Astrocyte (in vitro differentiated cells and primary cell): ENCODE measurements around the gene C19orf25. TPM values are rescaled to one million over a fixed set of nuclear protein-coding genes. Genes with fewer than 3 reads are reported as not detected.
A peak's percentile ranks its signal among the peaks of the same experiment; 100 is the strongest.

Source experiments
- DNase-seq: peaks from one replicate; pipeline ENCODE4 v3.0.0-alpha.2; 2010; ENCODE audit warnings: low read depth
- FAIRE-seq: peaks from 2 replicates; lab custom pipeline; 2011; peaks lifted over from hg19 to GRCh38; lab: Jason Lieb, UNC
- H2AFZ ChIP-seq: 2 replicates; pipeline ENCODE4 v1.6.0; 2012; ENCODE audit warnings: low read depth, low read length, inconsistent platforms
- H3K27ac ChIP-seq: 2 replicates; pipeline ENCODE4 v1.5.1; 2011; ENCODE audit warnings: low read depth, low read length, inconsistent platforms
- H3K27me3 ChIP-seq: 2 replicates; pipeline ENCODE4 v1.6.0; 2011; ENCODE audit warnings: low read length, inconsistent platforms; ENCODE audit not compliant: insufficient read depth
- H3K36me3 ChIP-seq: 2 replicates; pipeline ENCODE4 v1.5.1; 2011; ENCODE audit warnings: low read length, inconsistent platforms; ENCODE audit not compliant: insufficient read depth
- H3K4me1 ChIP-seq: 2 replicates; pipeline ENCODE4 v1.5.1; 2011; ENCODE audit warnings: low read length, inconsistent platforms; ENCODE audit not compliant: insufficient read depth
- H3K4me2 ChIP-seq: 2 replicates; pipeline ENCODE4 v1.6.0; 2012; ENCODE audit warnings: low read length, inconsistent platforms
- H3K4me3 ChIP-seq: 2 replicates; pipeline ENCODE4 v1.5.1; 2011; ENCODE audit warnings: low read depth, mild to moderate bottlenecking, low read length, inconsistent platforms; ENCODE audit not compliant: insufficient read depth
- H3K79me2 ChIP-seq: 2 replicates; pipeline ENCODE4 v1.6.0; 2012; ENCODE audit warnings: mild to moderate bottlenecking, low read length, inconsistent platforms; ENCODE audit not compliant: insufficient read depth
- H3K9ac ChIP-seq: 2 replicates; pipeline ENCODE4 v1.6.0; 2012; ENCODE audit warnings: mild to moderate bottlenecking, low read length, inconsistent platforms
- H3K9me3 ChIP-seq: 2 replicates; pipeline ENCODE4 v1.5.1; 2012; ENCODE audit warnings: low read depth, mild to moderate bottlenecking, low read length, inconsistent platforms; ENCODE audit not compliant: insufficient read depth
- H4K20me1 ChIP-seq: 2 replicates; pipeline ENCODE4 v1.6.0; 2012; ENCODE audit warnings: low read length, inconsistent platforms; ENCODE audit not compliant: insufficient read depth
- H3K27ac Mint-ChIP-seq: one replicate; pipeline ENCODE4 v1.8.0; 2021; ENCODE audit warnings: mild to moderate bottlenecking, mixed read lengths; ENCODE audit not compliant: unreplicated experiment
- H3K27me3 Mint-ChIP-seq: one replicate; pipeline ENCODE4 v1.8.0; 2021; ENCODE audit warnings: low read depth, mixed read lengths; ENCODE audit not compliant: unreplicated experiment
- H3K36me3 Mint-ChIP-seq: one replicate; pipeline ENCODE4 v1.8.0; 2021; ENCODE audit warnings: low read depth, mixed read lengths; ENCODE audit not compliant: unreplicated experiment
- H3K4me1 Mint-ChIP-seq: one replicate; pipeline ENCODE4 v1.8.0; 2021; ENCODE audit warnings: low read depth, mixed read lengths; ENCODE audit not compliant: unreplicated experiment
- H3K4me3 Mint-ChIP-seq: one replicate; pipeline ENCODE4 v1.8.0; 2021; ENCODE audit warnings: mild to moderate bottlenecking, moderate library complexity, mixed read lengths; ENCODE audit not compliant: unreplicated experiment
- H3K9me3 Mint-ChIP-seq: one replicate; pipeline ENCODE4 v1.8.0; 2021; ENCODE audit warnings: mild to moderate bottlenecking, mixed read lengths; ENCODE audit not compliant: unreplicated experiment
- CTCF ChIP-seq: IDR thresholded peaks from 2 replicates; pipeline ENCODE4 v1.5.1; 2011; ENCODE audit warnings: low read depth, mild to moderate bottlenecking, inconsistent platforms, low read length, moderate library complexity; ENCODE audit not compliant: insufficient read depth
- EZH2 ChIP-seq: IDR thresholded peaks from 2 replicates; pipeline ENCODE4 v1.6.1; 2012; ENCODE audit warnings: mild to moderate bottlenecking, low read length, inconsistent platforms; ENCODE audit not compliant: insufficient read depth
- total RNA-seq: library from RNA; stranded (reverse); gene quantifications from 2 replicates; pipeline ENCODE4 v1.2.1, GENCODE V29; 2021

Gene C19orf25
- total RNA-seq, 1 donor from 2014 or later: 32.4 TPM

- H3K27ac Mint-ChIP-seq: no peak within 1 kb of the TSS
- peaks cover 7% of the 10 kb centered on the region for H4K20me1 ChIP-seq
- peak within 1 kb of the TSS; percentile 50 for H3K4me2 ChIP-seq
- H3K9ac ChIP-seq: no peak within 1 kb of the TSS
- peaks cover 4% of the 10 kb centered on the region for H3K9me3 Mint-ChIP-seq
- no peak within 1 kb of the TSS for H2AFZ ChIP-seq
- DNase-seq (no peak), FAIRE-seq (no peak)
- H3K4me1 Mint-ChIP-seq: no peaks in the 10 kb centered on the region
- H3K4me3 Mint-ChIP-seq: peak within 1 kb of the TSS; percentile 76
- TF ChIP-seq EZH2 (no peak), CTCF (no peak)
- no peaks in the 10 kb centered on the region for H3K4me1 ChIP-seq
- no peak within 1 kb of the TSS for H3K27ac ChIP-seq
- H3K9me3 ChIP-seq: peaks cover 3% of the 10 kb centered on the region
- no peak within 1 kb of the TSS for H3K4me3 ChIP-seq
- H3K36me3 Mint-ChIP-seq: no peaks in the 10 kb centered on the region
- H3K79me2 ChIP-seq: no peaks in the 10 kb centered on the region
- peaks cover 45% of the 10 kb centered on the region for H3K27me3 Mint-ChIP-seq
- H3K27me3 ChIP-seq: peaks cover 27% of the 10 kb centered on the region
- no peaks in the 10 kb centered on the region for H3K36me3 ChIP-seq
Observed at GRCh38 chr19:1523412-1524286, 44.6 kb upstream of the C19orf25 start, which contains the start of gene PLK5. PLK5 (plus strand) TSS chr19:1524077; CDS start chr19:1526997, 2,920 bp downstream.

GRCh38 chr19:1522838-1523237 lies 43.8 kb upstream of the C19orf25 start:
- no peak overlapping the region for H3K4me2 ChIP-seq
- TF ChIP-seq CTCF (no peak), EZH2 (no peak)
- peaks cover 27% of the 10 kb centered on the region for H3K27me3 ChIP-seq
- Mint-ChIP-seq H3K27me3 (peaks cover 50% of the 10 kb centered on the region), H3K36me3 (no peaks in the 10 kb centered on the region), H3K27ac (no peak overlapping the region), H3K4me3 (no peak overlapping the region), H3K4me1 (no peaks in the 10 kb centered on the region), H3K9me3 (peaks cover 4% of the 10 kb centered on the region)
- FAIRE-seq: no peak
- H3K27ac ChIP-seq: no peak overlapping the region
- no peak overlapping the region for H3K9ac ChIP-seq
- H3K4me3 ChIP-seq: no peak overlapping the region
- no peak for DNase-seq
- H4K20me1 ChIP-seq: peaks cover 7% of the 10 kb centered on the region
- H3K79me2 ChIP-seq: no peaks in the 10 kb centered on the region
- no peak overlapping the region for H2AFZ ChIP-seq
- peaks cover 3% of the 10 kb centered on the region for H3K9me3 ChIP-seq
- no peaks in the 10 kb centered on the region for H3K36me3 ChIP-seq
- H3K4me1 ChIP-seq: no peaks in the 10 kb centered on the region

- TF ChIP-seq CTCF (no peak), EZH2 (no peak)
- Mint-ChIP-seq H3K9me3 (peaks cover 4% of the 10 kb centered on the region), H3K4me1 (no peaks in the 10 kb centered on the region), H3K27ac (no peak overlapping the region), H3K36me3 (no peaks in the 10 kb centered on the region), H3K27me3 (peaks cover 45% of the 10 kb centered on the region), H3K4me3 (no peak overlapping the region)
- H3K36me3 ChIP-seq: no peaks in the 10 kb centered on the region
- H3K9ac ChIP-seq: no peak overlapping the region
- H3K4me1 ChIP-seq: no peaks in the 10 kb centered on the region
- peaks cover 3% of the 10 kb centered on the region for H3K9me3 ChIP-seq
- H4K20me1 ChIP-seq: peaks cover 7% of the 10 kb centered on the region
- H3K79me2 ChIP-seq: no peaks in the 10 kb centered on the region
- H3K27me3 ChIP-seq: peaks cover 27% of the 10 kb centered on the region
- DNase-seq (no peak), FAIRE-seq (no peak)
- H3K4me3 ChIP-seq: no peak overlapping the region
- H2AFZ ChIP-seq: no peak overlapping the region
- no peak overlapping the region for H3K27ac ChIP-seq
- no peak overlapping the region for H3K4me2 ChIP-seq
Observed at GRCh38 chr19:1522061-1522460, 43.0 kb upstream of the C19orf25 start.
